Activated CD4-positive, alpha-beta T cell treated with anti-CD3 and anti-CD28 coated beads for 48 hours (primary cell): ENCODE measurements around the gene TUBA1C.
A peak's percentile ranks its signal among the peaks of the same experiment; 100 is the strongest.
"Not testable (repeated sequence)": the region's sequence is repeated elsewhere in the genome, so short reads cannot be mapped to it uniquely, and the experiment has no call there.

Experiments used
- DNase-seq: peaks from one replicate; pipeline ENCODE4 v3.0.0-alpha.2; 2020

TUBA1C gene

GRCh38 chr12:49284672-49285071, 19.8 kb downstream of the TUBA1C start:
- no peak for DNase-seq

GRCh38 chr12:49287876-49288275, 23.0 kb downstream of the TUBA1C start:
- DNase-seq: no peak

DNA sequence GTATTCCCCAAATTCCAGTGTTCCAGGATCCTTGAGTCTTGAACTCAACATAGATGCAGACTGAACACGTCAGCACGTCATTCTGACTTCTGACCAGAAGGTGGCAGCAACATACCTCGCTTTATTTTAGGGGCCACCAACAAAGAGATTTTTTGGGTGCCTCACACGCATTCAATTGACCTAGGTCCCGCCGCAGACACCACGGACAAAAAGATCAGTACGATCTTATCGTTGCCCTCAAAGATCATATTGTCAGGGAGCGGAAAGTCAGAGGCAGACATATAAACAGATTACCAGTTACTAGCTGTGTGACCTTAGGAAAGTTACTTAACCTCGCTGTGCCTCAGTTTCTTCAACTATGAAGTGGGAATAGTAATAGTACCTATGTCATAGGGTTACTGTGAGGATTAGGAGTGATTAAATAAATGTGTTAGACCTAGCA, 23.6 kb downstream of the TUBA1C start:
- DNase-seq: peak; percentile 75

DNA sequence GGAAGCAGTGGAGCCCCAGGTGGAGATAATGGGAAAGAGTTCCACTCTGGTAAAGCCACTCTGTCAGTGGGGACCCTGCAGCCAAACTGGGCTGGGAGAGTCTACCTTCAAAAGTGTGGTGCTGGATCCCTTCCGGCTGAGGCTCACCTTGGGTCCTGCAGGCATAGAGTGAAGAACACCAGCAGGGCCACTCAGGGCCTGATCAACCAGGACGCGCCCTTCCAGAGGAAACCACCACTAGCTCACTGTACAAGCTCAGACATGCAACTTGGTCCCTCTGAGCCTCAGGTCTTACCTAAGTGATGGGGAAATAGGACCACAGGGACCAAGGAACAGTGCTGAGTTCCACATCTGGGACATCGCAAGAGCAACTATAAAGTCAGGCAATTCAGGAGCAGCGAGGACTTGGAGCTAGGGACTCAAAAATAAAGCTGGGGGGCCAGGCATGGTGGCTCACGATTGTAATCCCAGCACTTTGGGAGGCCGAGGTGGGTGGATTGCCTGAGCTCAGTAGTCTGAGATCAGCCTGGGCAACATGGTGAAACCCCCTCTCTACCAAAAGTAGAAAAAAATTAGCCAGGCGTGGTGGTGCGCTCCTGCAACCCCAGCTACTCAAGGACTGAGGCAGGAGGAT, 24.2 kb downstream of the TUBA1C start:
- no peak for DNase-seq

- DNase-seq: no peak
Measured at GRCh38 chr12:49292729-49293055, 27.8 kb downstream of the TUBA1C start.

DNA sequence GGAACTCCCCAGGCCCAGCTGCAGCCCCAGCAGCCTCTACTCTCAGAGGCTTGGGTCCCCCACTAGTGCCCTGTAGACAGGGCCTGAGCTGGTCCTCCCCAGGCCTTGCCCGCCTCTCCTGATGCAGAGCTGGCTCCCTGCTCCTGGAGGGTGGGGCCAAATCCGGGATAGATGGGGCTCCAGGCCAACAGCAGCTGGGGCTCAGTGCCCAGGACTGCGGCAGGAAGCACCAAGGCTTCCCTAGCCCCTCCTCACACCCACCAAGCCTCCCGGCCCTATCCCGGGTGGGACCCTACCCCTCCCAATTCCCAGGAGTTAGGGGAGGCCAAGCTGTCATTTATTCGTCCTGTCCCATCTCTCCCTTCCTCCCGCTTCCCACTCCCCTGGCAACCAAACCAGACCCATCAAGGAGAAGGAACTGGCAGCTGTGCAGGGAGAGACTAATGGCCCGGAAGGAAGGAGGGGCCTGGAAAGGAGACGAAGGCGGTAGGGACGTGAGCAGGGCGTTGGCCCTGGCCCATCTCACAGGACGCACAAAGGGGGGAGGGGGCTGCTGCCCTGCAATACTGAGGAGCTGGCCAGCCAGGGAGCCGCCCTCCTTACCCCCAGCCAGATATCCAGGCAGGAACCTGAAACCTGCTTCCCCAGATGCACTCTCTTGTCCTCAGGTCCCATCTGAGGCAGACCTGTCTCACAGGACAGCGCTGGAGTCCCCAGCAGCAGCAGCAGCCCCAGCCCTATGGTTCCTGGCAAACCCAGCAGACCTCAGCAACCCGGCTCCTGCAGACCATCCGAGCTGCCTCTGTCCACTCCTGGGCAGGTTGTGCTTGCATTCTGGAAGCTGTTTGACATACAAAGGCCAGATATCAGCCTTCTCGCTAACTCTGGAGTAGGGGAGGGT, 28.4 kb downstream of the TUBA1C start:
- no peak for DNase-seq

DNA sequence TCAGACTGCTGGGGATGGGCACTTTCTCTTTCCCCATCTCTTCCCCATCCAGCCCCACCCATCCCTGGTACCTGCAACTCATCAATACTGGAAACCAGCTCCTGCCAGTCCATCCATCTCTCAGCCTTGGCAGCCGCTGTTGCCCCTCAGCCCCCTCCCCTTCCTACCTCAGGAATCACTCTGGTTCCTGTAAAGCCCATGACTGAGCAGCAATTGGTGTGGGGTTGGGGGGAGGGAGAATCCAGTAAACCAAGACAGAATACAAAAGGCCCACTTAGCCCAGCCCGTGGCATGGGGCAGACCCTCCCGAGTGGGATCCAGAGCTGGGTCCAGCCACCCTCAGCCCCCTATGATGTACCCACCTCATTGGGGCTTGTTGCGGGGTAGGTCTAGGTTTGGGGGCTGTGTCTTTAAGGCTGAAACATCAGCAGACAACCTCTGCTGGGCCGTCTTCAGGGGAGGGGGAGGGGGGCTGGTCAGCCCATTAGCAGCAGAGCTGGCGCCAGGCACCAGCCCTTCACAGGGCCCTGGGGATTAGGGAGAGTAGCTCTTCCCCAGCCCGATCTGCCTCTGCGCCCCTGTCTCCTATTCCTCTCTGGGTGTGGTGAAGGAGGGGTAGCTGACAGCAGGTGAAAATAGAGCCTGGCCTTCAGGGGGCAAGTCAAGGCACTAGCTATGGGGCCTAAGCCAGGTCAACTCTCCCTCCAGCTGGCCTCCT, 29.4 kb downstream of the TUBA1C start:
- DNase-seq: no peak

- no peak for DNase-seq
Measured at GRCh38 chr12:49294804-49295081, 29.9 kb downstream of the TUBA1C start.

- peak; percentile 31 for DNase-seq
Measured at GRCh38 chr12:49295082-49295936, 30.4 kb downstream of the TUBA1C start, which contains the start of gene PRPH. Gene PRPH (plus strand): TSS chr12:49295147. CDS start chr12:49295201, 54 bp downstream.

DNA sequence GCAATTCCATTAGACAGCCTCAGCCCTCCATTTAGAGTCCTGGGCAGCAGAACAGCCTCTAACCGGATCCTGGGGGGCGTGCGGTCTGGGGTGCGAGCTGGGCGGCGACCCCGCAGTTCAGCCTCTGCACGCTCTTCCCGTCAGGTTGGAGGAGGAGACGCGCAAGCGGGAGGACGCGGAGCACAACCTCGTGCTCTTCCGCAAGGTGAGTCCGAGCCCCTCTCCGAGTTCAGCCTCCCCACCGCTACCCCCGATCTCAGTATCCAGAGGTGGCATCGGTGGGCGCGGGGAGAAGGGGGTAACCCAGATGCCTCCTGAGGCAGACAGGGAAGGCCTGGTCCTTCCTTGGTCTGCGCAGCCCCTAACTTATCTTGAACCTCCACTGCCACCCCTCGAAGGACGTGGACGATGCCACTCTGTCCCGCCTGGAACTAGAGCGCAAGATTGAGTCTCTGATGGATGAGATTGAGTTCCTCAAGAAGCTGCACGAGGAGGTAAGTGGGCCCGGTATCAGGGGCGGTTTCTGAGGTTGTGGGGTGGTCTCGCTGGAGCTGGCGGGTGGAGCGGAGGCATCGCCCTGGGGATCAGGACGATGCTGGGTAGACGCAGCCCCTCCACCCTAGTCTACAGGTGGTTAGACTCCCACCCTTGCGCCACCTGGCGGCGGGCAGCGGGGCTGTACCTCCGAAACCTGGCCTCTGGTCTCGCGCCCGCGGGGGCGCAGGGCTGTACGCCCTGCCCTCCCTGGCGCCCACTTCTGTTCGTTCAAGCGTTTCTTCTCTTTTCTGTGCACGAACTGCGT, 31.4 kb downstream of the TUBA1C start:
- DNase-seq: peak; percentile 81

GRCh38 chr12:49296836-49297694, 32.2 kb downstream of the TUBA1C start:
- peak; percentile 55 for DNase-seq

GRCh38 chr12:49297695-49298060, 32.8 kb downstream of the TUBA1C start:
- DNase-seq: no peak

DNA sequence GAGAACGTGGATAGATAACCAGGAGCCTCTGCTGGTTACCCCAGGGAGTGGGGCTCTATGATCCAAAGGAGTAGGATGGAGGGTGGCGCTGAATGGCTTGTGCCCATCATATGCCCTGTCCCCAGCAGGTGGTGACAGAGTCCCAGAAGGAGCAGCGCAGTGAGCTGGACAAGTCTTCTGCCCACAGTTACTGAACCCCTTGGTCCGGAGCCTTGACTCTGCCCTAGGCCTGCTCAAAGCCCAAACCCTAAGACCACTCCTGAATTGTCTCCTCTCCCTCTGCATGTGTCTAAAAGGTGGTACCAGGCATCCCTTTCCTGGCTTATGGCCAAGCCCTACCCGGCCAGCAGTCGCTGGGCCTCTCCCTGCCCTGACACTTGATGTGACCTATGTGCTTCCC, 33.3 kb downstream of the TUBA1C start:
- DNase-seq: no peak

GRCh38 chr12:49301760-49302159, 36.9 kb downstream of the TUBA1C start:
- peak; percentile 65 for DNase-seq

GRCh38 chr12:49304161-49304560, 39.3 kb downstream of the TUBA1C start:
- DNase-seq: no peak

DNA sequence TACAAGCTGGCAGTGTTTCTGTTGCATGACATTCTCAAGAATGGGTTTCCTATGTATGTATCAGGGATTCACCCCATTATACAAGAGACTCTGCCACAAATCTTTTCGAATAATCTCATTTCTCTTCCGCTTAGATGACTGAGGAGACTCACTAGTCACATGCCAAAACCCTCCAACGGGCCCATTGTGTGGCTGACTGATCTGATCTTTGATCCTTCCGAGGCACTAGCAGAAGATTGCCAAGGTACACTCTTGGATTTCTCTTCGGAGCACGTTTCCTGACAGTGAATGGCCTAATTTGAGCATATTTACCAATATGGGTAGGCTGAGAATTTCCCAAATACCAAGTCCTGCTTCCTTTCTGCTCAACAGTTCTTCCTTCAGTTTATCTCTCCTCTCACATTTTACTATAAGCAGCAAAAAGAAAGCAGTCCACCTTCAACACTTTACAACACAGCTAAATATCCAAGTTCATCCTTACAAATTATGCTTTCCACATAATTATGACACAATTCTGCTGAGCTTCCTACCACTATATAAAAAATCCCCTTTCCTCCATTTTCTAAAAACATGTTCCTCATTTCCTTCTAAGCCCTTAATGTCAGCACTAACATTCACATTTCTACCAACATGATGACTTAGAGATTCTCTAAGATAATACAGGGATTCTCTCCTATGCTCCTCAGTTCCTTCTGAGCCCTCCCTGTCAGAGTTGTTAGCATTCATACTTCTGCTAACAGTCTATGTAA, 41.1 kb downstream of the TUBA1C start:
- DNase-seq: no peak

- no peak for DNase-seq
Measured at GRCh38 chr12:49309386-49309785, 44.5 kb downstream of the TUBA1C start.

- not testable (repeated sequence) for DNase-seq
Measured at GRCh38 chr12:49310451-49311000, 45.6 kb downstream of the TUBA1C start.

DNA sequence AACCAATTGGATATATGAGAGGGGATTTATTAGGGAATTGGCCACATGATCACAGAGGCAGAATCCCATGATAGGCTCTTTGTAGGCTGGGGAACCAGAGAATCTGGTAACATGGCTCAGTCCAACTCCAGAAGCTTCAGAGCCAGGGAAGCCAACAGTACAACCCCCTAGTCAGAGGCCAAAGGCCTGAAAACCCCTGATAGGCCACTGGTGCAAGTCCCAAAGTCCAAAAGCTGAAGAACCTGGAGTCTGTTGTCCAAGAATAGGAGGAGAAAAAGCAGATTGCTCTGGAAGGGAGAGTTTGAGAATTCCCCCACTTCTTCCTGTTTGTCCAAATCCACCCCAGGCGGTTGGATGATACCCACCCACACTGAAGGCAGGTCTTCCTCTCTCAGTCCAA, 49.9 kb downstream of the TUBA1C start:
- DNase-seq: no peak

DNA sequence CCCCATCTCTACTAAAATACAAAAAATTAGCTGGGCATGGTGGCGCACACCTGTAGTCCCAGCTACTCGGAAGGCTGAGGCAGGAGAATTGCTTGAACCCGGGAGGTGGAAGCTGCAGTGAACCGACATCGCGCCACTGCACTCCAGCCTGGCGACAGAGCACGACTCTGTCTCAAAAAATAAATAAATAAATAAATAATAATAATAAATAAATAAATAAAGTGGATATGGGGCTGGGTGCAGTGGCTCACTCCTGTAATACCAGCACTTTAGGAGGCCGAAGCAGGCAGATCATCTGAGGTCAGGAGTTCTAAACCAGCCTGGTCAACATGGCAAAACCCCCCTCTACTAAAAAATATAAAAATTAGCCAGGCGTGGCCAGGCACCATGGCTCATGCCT, 52.2 kb downstream of the TUBA1C start:
- DNase-seq: not testable (repeated sequence)
